Stimulated activated CD8-positive, alpha-beta memory T cell treated with anti-CD3 and anti-CD28 coated beads, Interleukin-7, amount 100 ng/mL, for 24 hours (primary cell): ENCODE data around the gene GLIS1.

ENCODE experiments used
- DNase-seq: peaks from one replicate; pipeline ENCODE4 v3.0.0-alpha.2; 2020; ENCODE audit warnings: low read depth

The GLIS1 gene

GRCh38 chr1:53529555-53529954 is 209.4 kb downstream of the GLIS1 start:
- no peak for DNase-seq

- DNase-seq: no peak
These were observed 211.6 kb downstream of the GLIS1 start for GRCh38 chr1:53527368-53527767.

GRCh38 chr1:53526451-53527101 is 212.4 kb downstream of the GLIS1 start:
- DNase-seq: no peak

- DNase-seq: no peak
These were observed 213.4 kb downstream of the GLIS1 start for GRCh38 chr1:53525595-53525994.

- DNase-seq: no peak
These were observed 214.3 kb downstream of the GLIS1 start for GRCh38 chr1:53524428-53525375.

- DNase-seq: no peak
These were observed 216.9 kb downstream of the GLIS1 start for GRCh38 chr1:53521924-53522552.

GRCh38 chr1:53520481-53520880 is 218.5 kb downstream of the GLIS1 start:
- no peak for DNase-seq

GRCh38 chr1:53519421-53519820 is 219.5 kb downstream of the GLIS1 start:
- no peak for DNase-seq

GRCh38 chr1:53518775-53519174 is 220.2 kb downstream of the GLIS1 start:
- DNase-seq: no peak

GRCh38 chr1:53517821-53518352 is 221.1 kb downstream of the GLIS1 start:
- DNase-seq: no peak

GRCh38 chr1:53517109-53517508 is 221.9 kb downstream of the GLIS1 start:
- DNase-seq: no peak

- DNase-seq: no peak
These were observed 222.8 kb downstream of the GLIS1 start for GRCh38 chr1:53516181-53516580.

GRCh38 chr1:53514436-53514835 is 224.5 kb downstream of the GLIS1 start:
- DNase-seq: no peak

- DNase-seq: no peak
These were observed 225.1 kb downstream of the GLIS1 start for GRCh38 chr1:53513846-53514245.

- DNase-seq: no peak
These were observed 225.9 kb downstream of the GLIS1 start for GRCh38 chr1:53512807-53513755.

GRCh38 chr1:53511933-53512806 is 226.8 kb downstream of the GLIS1 start:
- no peak for DNase-seq

GRCh38 chr1:53511323-53511932 is 227.5 kb downstream of the GLIS1 start:
- DNase-seq: no peak

GRCh38 chr1:53510215-53510614 is 228.7 kb downstream of the GLIS1 start:
- no peak for DNase-seq

- no peak for DNase-seq
These were observed 229.2 kb downstream of the GLIS1 start for GRCh38 chr1:53509775-53510174.
